AG08395 (cell line): ENCODE results near the gene MUC16.
"Not testable (repeated sequence)": the region's sequence is repeated elsewhere in the genome, so short reads cannot be mapped to it uniquely, and the experiment has no call there.

Experiments used
- DNase-seq: peaks from one replicate; pipeline ENCODE4 v3.0.0; 2012; ENCODE audit warnings: mixed read lengths, low spot score

Gene MUC16

DNA sequence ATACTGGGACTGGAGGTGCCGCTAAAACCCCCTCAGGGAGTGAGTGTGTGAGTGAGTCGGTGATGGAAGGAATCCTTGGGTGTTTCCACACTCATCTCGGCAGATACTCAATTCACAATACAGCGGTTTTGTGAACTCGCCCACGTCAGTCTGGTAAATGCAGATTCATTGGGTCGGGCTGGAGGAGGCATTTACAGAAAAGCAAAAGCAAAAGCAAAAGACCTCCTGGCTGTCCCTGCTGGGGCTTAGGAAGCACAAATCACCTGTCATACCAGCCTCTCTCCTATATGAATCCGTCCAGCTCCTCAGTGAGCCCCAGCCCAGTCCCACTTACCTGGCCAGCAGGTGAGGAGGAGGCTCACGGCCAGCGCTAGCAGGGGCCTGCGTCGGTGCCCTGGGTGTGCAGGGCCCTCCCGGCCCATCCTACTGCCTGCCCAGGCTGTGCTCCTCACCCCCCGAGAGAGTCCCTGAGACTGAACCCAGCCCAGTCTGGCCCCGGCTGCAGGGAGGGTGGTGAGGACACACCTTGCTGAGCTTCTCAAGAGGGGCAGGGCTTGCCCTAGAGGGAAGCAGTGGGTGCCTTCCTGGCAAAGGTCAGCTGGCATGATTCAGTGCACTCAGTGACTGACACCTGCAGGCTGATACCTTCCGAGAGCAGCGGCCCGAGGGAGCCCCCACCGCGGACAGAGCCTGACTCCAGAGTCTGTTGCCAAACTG, at the start of gene MUC16:
TSS of gene MUC16 (minus strand) at position 475 of the 717 bp plus-strand sequence.
- no peak for DNase-seq

DNA sequence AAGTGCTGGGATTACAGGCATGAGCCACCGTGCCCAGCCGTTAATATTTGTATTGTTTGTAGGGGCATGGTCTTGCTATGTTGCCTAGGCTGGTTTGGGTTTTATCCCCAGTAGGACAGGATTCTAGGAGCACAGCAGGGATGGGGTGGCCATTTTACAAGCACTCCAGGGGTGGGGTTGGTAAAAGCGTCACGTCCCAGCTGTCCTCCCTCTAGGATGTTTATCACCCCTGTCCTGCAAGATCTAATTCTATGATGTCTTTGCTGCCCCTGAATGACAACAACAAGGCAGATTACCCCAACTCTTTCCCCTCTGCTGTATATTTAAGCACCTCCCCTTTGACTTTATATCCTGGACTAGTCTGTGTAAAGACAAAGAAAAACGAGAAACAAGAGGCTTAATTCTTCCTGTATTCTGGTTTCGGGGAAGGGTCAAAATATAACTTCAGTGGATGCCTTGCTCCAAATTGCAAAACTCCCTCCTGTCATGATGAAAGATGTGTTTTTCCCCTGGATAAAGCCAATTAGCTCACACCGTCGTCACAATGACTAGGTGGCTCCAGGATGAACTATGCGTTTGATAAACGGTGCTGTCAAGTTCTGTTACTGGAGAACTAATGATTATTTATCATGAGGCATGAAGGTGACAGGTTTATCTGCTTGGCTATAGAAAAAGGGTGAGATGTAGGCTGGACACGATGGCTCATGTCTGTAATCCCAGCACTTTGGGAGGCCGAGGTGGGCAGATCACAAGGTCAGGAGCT, 48.9 kb upstream of the MUC16 start:
- no peak for DNase-seq

- DNase-seq, result no peak
Measured at GRCh38 chr19:9057505-9058258, 47.5 kb upstream of the MUC16 start.

- not testable (repeated sequence) for DNase-seq
Measured at GRCh38 chr19:9056131-9056530, 45.9 kb upstream of the MUC16 start.

DNA sequence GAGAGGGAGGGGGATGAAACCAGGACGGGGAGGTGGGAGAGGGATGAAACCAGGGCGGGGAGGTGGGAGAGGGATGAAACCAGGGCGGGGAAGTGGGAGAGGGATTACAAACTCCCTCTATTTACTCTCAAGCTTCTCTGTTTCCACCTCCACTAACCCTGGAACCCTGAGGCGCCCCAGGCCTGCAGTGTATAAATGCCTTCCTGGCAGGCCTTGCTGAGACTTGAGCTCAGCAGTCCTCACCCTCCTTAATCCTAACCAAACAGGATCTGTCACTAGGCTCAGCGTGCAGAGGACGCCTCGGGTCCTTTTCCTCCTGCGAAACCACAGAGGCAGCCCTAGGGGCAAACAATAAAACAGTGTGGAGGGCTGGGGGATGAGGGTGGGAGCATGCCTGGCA, 44.6 kb upstream of the MUC16 start:
- no peak for DNase-seq

- DNase-seq, result no peak
Measured at GRCh38 chr19:9054207-9054606, 44.0 kb upstream of the MUC16 start.

GRCh38 chr19:9053674-9054073, 43.5 kb upstream of the MUC16 start:
- not testable (repeated sequence) for DNase-seq

DNA sequence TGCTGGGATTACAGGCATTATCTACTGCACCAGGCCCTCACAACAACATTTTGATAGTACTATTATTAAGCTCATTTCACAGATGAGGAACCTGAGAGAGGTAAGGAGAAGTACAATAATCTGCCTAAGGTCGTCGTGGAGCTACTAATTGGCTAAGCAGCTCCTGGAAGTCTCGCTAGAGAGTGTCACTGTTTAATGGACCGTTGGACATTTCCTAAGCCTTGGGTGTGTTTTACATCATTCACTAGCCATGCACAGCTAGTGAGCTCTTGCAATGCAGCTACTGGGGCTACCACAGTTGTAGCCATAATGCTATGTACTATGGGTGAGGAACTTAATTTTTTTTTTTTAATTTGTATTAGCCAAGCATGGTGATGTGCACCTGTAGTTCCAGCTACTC, 42.7 kb upstream of the MUC16 start:
- no peak for DNase-seq

GRCh38 chr19:9046694-9047093, 36.5 kb upstream of the MUC16 start:
- no peak for DNase-seq

DNA sequence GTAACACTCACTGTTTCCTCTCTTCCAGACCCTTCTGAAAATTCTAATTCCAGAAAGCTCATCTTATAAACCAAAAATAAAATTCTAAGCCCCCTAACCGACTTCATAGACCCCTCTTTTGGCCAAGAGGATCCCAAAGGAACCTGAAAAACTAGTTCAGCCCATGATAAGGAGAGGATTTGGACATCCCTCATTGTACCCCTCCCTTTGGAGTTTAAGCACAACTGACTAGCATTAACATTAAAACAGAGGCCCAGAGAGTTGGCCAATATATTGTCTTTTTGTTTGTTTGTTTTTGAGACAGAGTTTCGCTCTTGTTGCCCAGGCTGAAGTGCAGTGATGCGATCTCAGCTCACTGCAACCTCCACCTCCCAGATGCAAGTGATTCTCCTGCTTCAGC, 34.2 kb upstream of the MUC16 start:
- DNase-seq, result no peak

GRCh38 chr19:9043524-9043923, 33.3 kb upstream of the MUC16 start:
- DNase-seq, result no peak

- DNase-seq, result no peak
Measured at GRCh38 chr19:9041023-9041422, 30.8 kb upstream of the MUC16 start.

DNA sequence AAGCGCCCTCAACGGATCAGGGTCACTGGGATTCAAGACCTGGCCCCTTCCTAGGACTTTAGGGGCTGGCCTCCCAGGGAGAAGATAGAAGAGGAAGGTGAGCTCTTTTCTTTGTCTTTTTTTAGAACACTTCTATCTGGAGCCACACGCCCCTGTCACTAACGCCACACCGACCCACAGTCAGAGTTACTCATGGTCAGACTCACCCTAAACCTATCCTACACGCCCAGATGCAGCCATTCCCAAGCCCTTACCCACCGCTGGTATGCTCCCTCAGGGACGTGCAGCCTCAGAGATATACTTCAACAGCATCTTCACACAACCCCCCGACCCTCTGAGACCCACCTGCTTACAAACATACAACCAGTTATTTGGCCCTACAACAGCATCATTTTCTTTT, 29.9 kb upstream of the MUC16 start:
- no peak for DNase-seq

GRCh38 chr19:9039728-9040127, 29.5 kb upstream of the MUC16 start:
- no peak for DNase-seq

DNA sequence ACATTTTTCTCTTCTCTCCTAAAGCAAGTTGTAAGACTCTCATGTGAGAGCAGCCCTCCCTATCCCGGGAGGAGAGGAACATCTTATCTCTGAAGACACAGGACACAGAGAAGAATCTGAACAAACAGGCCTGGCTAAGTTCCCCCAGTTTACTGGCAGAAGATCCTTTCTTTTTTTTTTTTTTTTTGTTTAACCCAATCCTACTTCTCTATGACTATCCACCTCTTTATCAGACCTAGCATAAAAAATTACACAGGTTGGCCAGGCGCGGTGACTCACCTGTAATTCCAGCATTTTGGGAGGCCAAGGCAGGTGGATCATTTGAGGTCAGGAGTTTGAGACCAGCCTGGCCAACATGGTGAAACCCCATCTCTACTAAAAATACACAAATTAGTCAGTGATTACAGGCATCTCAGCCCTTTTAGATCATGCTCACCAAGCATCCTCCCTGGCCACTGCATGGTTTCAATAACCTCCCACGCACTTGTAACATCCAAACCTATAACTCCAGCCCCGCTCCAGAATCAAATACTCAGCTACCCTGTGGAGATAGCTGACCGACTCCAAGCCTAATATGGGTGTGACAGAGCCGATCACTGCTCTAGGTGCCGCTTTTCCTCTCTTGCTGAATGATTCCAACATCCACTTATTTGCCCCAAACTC, 27.3 kb upstream of the MUC16 start:
- DNase-seq, result no peak

GRCh38 chr19:9032136-9032631, 22.0 kb upstream of the MUC16 start:
- no peak for DNase-seq

DNA sequence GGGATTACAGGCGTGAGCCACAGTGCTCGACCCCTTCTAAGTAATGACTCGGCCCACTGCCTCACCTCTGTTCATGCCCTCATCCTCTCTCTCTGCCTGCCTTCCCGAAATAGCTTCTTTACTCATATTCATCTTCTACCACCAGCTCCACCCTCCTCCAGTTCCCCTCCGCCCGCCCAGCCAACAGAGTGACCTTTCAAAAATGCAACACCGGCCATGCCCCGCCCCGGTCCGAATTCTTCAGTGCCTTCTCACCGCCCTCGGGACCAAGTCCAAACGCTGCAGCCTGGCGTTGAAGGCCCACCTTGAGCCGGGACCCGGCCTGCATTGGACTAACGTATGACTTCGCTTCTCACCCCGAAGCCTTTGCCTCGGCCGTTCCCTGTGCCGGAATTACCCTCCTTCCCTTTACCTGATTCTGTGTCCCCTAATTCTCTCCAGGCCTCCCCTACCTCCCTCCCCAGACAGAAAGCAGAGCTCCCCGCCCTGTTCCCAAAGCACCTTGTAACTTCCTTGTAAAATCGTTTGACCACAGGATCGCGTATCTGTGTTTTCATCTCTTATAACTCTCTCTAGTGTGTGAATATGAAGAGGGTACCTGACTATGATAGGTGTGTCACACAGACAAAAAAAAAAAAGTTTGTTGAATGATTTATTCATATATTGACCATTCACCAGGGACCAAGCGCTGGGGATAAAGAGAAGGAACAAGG, 8.1 kb upstream of the MUC16 start:
- DNase-seq, result no peak

GRCh38 chr19:9014803-9015202, 4.6 kb upstream of the MUC16 start:
- no peak for DNase-seq

- no peak for DNase-seq
Measured at GRCh38 chr19:9013988-9014387, 3.8 kb upstream of the MUC16 start.

- no peak for DNase-seq
Measured at GRCh38 chr19:9011875-9012274, 1.7 kb upstream of the MUC16 start.

DNA sequence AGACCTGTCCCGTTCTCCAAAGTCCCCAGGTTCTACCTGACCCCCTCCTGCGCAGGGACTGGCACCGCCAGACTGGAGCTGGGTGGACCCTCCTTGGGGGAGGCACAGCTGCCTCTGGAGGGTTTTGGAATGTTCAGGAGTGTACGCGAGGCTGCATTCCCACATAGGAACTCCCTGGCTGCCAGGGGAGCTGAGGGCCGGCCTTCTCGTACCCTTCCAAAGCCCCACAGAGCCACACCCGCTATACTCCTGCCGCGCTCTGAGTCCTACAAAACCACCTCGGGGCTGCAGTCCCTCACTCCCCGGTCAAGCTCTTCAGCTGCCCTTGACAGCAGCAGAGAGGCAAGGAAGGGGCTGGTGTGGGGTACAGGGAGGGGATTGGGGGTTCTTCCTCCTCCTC, 484 bp upstream of the MUC16 start:
- no peak for DNase-seq

- no peak for DNase-seq
Measured at GRCh38 chr19:9009431-9009830, 778 bp downstream of the MUC16 start.
